CD4-positive, alpha-beta T cell (primary cell): ENCODE data around the gene MGME1. TPM values are rescaled to one million over a fixed set of nuclear protein-coding genes. Genes with fewer than 3 reads are reported as not detected.

Experiments used
- ATAC-seq: fragments of 200-7000 bp; cut with Tn5 transposase; one replicate; pipeline ENCODE4 v1.10.0; 2022; ENCODE audit warnings: mild to moderate bottlenecking; ENCODE audit not compliant: poor library complexity
- CTCF ChIA-PET: fragments of 350-600 bp; sonication (Branson Sonifier 250); formaldehyde crosslinking; loops from one replicate; lab custom pipeline; 2021; ENCODE audit warnings: antibody characterized with exemption, inconsistent platforms; lab: Charles Lee
- POLR2A ChIA-PET: fragments of 350-600 bp; sonication (Branson Sonifier 250); formaldehyde crosslinking; loops from one replicate; lab custom pipeline; 2021; ENCODE audit warnings: antibody characterized with exemption, inconsistent platforms; lab: Charles Lee
- DNase-seq, 14 experiments: peaks; one replicate each; pipeline ENCODE4 v3.0.0-alpha.2; 2013 to 2020; ENCODE audit warnings: mixed read lengths in 2 of 14
- H3K27ac ChIP-seq, 2 donors: one replicate each; pipeline versions ENCODE4 v1.5.1 to v1.7.0; 2013; ENCODE audit warnings: low read length in 2 of 2, low read depth in 1 of 2, mild to moderate bottlenecking in 1 of 2
- H3K27me3 ChIP-seq, 2 experiments: 1 replicate in 1 of 2; 2 replicates in 1 of 2; pipeline versions ENCODE4 v1.6.1 to v1.7.0; 2013; ENCODE audit warnings: low read length in 2 of 2, control low read depth in 1 of 2, mild to moderate bottlenecking in 1 of 2, moderate library complexity in 1 of 2; ENCODE audit not compliant: insufficient read depth in 2 of 2, control insufficient read depth in 1 of 2
- H3K36me3 ChIP-seq: one replicate; pipeline ENCODE4 v1.6.1; 2013; ENCODE audit warnings: low read length, control low read depth; ENCODE audit not compliant: insufficient read depth
- H3K4me1 ChIP-seq: one replicate; pipeline ENCODE4 v1.6.1; 2013; ENCODE audit warnings: low read length, control low read depth; ENCODE audit not compliant: insufficient read depth
- H3K4me3 ChIP-seq: one replicate; pipeline ENCODE4 v1.5.1; 2013; ENCODE audit warnings: mild to moderate bottlenecking, low read length, moderate library complexity
- H3K9me3 ChIP-seq, 2 experiments: 1 replicate in 1 of 2; 2 replicates in 1 of 2; pipeline versions ENCODE4 v1.6.1 to v1.7.0; 2013; ENCODE audit warnings: low read length in 2 of 2, mild to moderate bottlenecking in 2 of 2, control low read depth in 1 of 2, moderate library complexity in 1 of 2; ENCODE audit not compliant: control insufficient read depth in 1 of 2, insufficient read depth in 1 of 2
- H3K27ac Mint-ChIP-seq: one replicate; pipeline ENCODE4 v1.8.0; 2020; ENCODE audit warnings: mixed read lengths
- H3K27me3 Mint-ChIP-seq: one replicate; pipeline ENCODE4 v1.8.0; 2021; ENCODE audit warnings: mixed read lengths
- H3K36me3 Mint-ChIP-seq: one replicate; pipeline ENCODE4 v1.8.0; 2021; ENCODE audit warnings: low read depth, mixed read lengths
- H3K4me1 Mint-ChIP-seq: one replicate; pipeline ENCODE4 v1.8.0; 2021; ENCODE audit warnings: low read depth, mixed read lengths
- H3K4me3 Mint-ChIP-seq: one replicate; pipeline ENCODE4 v1.8.0; 2020; ENCODE audit warnings: mild to moderate bottlenecking, mixed read lengths
- H3K9me3 Mint-ChIP-seq: one replicate; pipeline ENCODE4 v1.8.0; 2020; ENCODE audit warnings: mixed read lengths
- intact Hi-C, 2 experiments: fragments of 100-400 bp; cut with DNase I in 1 of 2; cut with micrococcal nuclease in 1 of 2; formaldehyde crosslinking; loops; one replicate each; pipeline versions ENCODE4 v1.15.1 to v1.9.0; 2023 to 2025; cut with DNase I, micrococcal nuclease
- total RNA-seq, 174 experiments: library from RNA in 2 of 174; stranded (reverse) in 2 of 174; gene quantifications; one replicate each; pipeline ENCODE4 v1.2.3 and lab custom pipeline; 2021 to 2026
- TF ChIP-seq, protein P1 (sequence below): fragments of 200-600 bp; IDR thresholded peaks from one replicate; pipeline ENCODE4 v1.8.0; 2022; ENCODE audit warnings: antibody characterized with exemption, mild to moderate bottlenecking

The MGME1 gene
- total RNA-seq, 2 experiments from 2014 or later, result 4.5 to 4.6 TPM

- TF ChIP-seq, protein P1, sequence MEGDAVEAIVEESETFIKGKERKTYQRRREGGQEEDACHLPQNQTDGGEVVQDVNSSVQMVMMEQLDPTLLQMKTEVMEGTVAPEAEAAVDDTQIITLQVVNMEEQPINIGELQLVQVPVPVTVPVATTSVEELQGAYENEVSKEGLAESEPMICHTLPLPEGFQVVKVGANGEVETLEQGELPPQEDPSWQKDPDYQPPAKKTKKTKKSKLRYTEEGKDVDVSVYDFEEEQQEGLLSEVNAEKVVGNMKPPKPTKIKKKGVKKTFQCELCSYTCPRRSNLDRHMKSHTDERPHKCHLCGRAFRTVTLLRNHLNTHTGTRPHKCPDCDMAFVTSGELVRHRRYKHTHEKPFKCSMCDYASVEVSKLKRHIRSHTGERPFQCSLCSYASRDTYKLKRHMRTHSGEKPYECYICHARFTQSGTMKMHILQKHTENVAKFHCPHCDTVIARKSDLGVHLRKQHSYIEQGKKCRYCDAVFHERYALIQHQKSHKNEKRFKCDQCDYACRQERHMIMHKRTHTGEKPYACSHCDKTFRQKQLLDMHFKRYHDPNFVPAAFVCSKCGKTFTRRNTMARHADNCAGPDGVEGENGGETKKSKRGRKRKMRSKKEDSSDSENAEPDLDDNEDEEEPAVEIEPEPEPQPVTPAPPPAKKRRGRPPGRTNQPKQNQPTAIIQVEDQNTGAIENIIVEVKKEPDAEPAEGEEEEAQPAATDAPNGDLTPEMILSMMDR, result no peak
- no peak overlapping the region for H3K4me3 Mint-ChIP-seq
- no peak for ATAC-seq
These were observed 35.1 kb downstream of the MGME1 start for GRCh38 chr20:18003897-18004296.

DNA sequence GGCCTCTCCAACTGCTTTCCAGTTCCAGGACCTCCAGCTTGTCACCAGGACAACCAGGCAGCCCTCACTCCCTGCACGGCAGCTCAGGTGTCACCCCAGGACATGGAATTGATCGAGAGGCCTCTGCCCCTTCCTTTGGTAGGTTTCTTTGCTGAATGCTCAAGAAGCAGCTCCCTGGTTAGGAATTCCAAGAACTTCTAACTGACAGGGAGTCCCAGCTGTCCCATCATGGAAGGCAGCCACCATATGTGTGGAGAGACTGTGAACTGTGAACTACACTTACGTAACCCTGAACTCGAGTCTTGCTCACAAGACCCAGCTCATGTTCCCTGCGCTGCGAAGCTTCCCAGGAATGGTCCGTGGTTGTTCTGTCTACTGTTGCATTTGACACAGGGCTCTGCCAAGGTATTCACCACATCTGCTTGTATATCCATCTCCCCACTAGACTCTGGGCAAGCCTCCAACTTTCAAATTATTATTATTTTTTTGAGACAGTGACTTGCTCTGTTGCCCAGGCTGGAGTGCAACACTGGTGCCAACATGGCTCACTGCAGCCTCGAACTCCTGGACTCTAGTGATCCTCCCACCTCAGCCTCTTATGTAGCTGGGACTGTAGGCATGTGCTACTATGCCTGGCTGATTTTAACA is 35.7 kb downstream of the MGME1 start:
- CTCF ChIA-PET, result no interaction called here
- H3K4me1 Mint-ChIP-seq, result no peaks in the 10 kb centered on the region
- intact Hi-C loops, result no loop called here
- ATAC-seq (no peak), DNase-seq (no peak)
- H3K9me3 Mint-ChIP-seq, result no peaks in the 10 kb centered on the region
- Histone ChIP-seq H3K9me3 (no peaks in the 10 kb centered on the region), H3K36me3 (no peaks in the 10 kb centered on the region), H3K4me3 (no peak overlapping the region), H3K27me3 (no peaks in the 10 kb centered on the region), H3K27ac (no peak overlapping the region), H3K4me1 (no peaks in the 10 kb centered on the region)
- H3K36me3 Mint-ChIP-seq, result no peaks in the 10 kb centered on the region
- H3K27me3 Mint-ChIP-seq, result no peaks in the 10 kb centered on the region
- POLR2A ChIA-PET, result no interaction called here
- TF ChIP-seq, protein P1, result no peak
- no peak overlapping the region for H3K27ac Mint-ChIP-seq
- H3K4me3 Mint-ChIP-seq, result no peak overlapping the region

More at GRCh38 chr20:18003897-18004296, 35.1 kb downstream of the MGME1 start:
- no peaks in the 10 kb centered on the region for H3K4me1 ChIP-seq
- no peaks in the 10 kb centered on the region for H3K36me3 ChIP-seq
- no peak overlapping the region for H3K4me3 ChIP-seq
- H3K36me3 Mint-ChIP-seq, result no peaks in the 10 kb centered on the region
- POLR2A ChIA-PET, result no interaction called here
- H3K27ac ChIP-seq, result no peak overlapping the region
- no peak for DNase-seq
- intact Hi-C loops, result no loop called here
- no peaks in the 10 kb centered on the region for H3K9me3 Mint-ChIP-seq
- H3K27me3 Mint-ChIP-seq, result no peaks in the 10 kb centered on the region
- CTCF ChIA-PET, result no interaction called here
- H3K4me1 Mint-ChIP-seq, result no peaks in the 10 kb centered on the region
- H3K27me3 ChIP-seq, result peaks cover 0 to 1% of the 10 kb centered on the region in 2 experiments
- no peaks in the 10 kb centered on the region for H3K9me3 ChIP-seq
- no peak overlapping the region for H3K27ac Mint-ChIP-seq

DNA sequence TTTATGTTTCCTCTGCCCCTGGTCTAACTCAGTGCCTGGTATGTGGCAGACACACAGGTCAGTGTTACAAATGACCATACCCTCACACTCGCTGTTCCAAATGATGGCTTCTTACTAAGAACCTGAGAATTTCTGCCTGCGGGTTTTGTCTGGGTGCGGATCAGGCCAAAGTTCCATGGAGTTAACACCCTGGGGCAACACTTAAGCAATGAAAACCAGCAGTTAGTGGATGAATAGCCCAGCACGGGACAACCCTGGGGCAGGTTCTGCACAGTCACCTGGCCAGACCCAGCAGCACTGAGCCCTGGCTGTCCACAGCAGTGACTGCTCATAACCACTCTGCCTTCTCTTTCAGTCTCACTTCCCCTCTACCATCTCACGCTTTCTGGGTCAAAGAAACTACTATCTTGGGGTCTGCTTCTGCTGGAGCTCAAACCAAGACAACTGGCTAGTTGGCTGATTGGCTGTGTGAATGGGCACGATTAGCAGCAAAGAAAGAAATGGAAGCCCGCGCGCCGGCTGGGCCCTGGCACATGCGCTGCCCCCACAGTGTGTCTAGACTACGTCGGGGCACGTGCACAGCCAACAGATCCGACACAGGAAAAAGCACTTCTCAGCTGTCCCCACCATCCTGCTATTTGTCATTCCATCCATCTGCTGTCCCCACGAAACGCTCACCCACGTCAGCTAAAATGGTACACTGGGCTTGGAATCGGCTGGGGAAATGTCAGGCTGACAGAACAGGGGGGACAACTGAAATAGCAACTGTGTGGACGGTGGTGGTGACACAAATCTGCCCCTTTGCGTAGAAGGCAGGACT is 36.6 kb downstream of the MGME1 start:
- Mint-ChIP-seq H3K36me3 (no peaks in the 10 kb centered on the region), H3K9me3 (no peaks in the 10 kb centered on the region), H3K4me3 (no peak overlapping the region), H3K4me1 (no peaks in the 10 kb centered on the region), H3K27me3 (no peaks in the 10 kb centered on the region), H3K27ac (no peak overlapping the region)
- intact Hi-C loops, result no loop called here
- Histone ChIP-seq H3K9me3 (no peaks in the 10 kb centered on the region), H3K36me3 (no peaks in the 10 kb centered on the region), H3K4me1 (no peaks in the 10 kb centered on the region), H3K27me3 (no peaks in the 10 kb centered on the region), H3K4me3 (no peak overlapping the region), H3K27ac (no peak overlapping the region)
- POLR2A ChIA-PET, result no interaction called here
- CTCF ChIA-PET, result no interaction called here
- DNase-seq (no peak), ATAC-seq (no peak)
- TF ChIP-seq, protein P1, result no peak
